Measurements from ENCODE around the gene ATP2B3. TPM values are rescaled to one million over a fixed set of nuclear protein-coding genes. Genes with fewer than 3 reads are reported as not detected.

Gene ATP2B3
- polyA plus RNA-seq, 4 donors: 0.30 to 0.36 TPM; not detected in 2

GRCh38 chrX:153595859-153596857 lies 78.7 kb downstream of the ATP2B3 start:
- DNase-seq: no peak
- Histone ChIP-seq H3K4me1 (ENCODE audit: control insufficient read depth in 3 of 3, insufficient read depth in 2 of 3, low read depth in 1 of 3, low read length in 2 of 3) (peaks cover 0 to 8% (median 0%) of the 10 kb centered on the region in 3 donors), H3K27ac (ENCODE audit: low read depth in 1 of 3, low read length in 2 of 3) (no peak overlapping the region), H3K9me3 (ENCODE audit: control insufficient read depth in 2 of 2, insufficient read depth in 1 of 2, low read depth in 1 of 2, low read length in 1 of 2) (no peaks in the 10 kb centered on the region), H3K27me3 (ENCODE audit: control insufficient read depth in 3 of 3, insufficient read depth in 3 of 3, low read length in 3 of 3) (no peaks in the 10 kb centered on the region), H3K36me3 (ENCODE audit: control insufficient read depth in 3 of 3, insufficient read depth in 2 of 3, low read depth in 1 of 3, low read length in 3 of 3) (peaks cover 0 to 51% (median 2%) of the 10 kb centered on the region in 3 donors), H3K4me3 (ENCODE audit: low read depth in 1 of 3, low read length in 3 of 3) (no peak overlapping the region)
- 82 to 92% (median 84%) methylated on average over 21 of the region's 21 CpGs for WGBS, 3 donors
- no peak for FAIRE-seq

GRCh38 chrX:153596981-153597750 lies 79.7 kb downstream of the ATP2B3 start:
- no peaks in the 10 kb centered on the region for H3K27me3 ChIP-seq (ENCODE audit: control insufficient read depth in 3 of 3, insufficient read depth in 3 of 3, low read length in 3 of 3)
- 75 to 82% (median 80%) methylated on average over 6 of the region's 6 CpGs for WGBS, 3 donors
- H3K4me3 ChIP-seq (ENCODE audit: low read depth in 1 of 3, low read length in 3 of 3): no peak overlapping the region
- FAIRE-seq (no peak), DNase-seq (no peak)
- no peaks in the 10 kb centered on the region for H3K9me3 ChIP-seq (ENCODE audit: control insufficient read depth in 2 of 2, insufficient read depth in 1 of 2, low read depth in 1 of 2, low read length in 1 of 2)
- peaks cover 0 to 8% (median 0%) of the 10 kb centered on the region in 3 donors for H3K4me1 ChIP-seq (ENCODE audit: control insufficient read depth in 3 of 3, insufficient read depth in 2 of 3, low read depth in 1 of 3, low read length in 2 of 3)
- H3K36me3 ChIP-seq (ENCODE audit: control insufficient read depth in 3 of 3, insufficient read depth in 2 of 3, low read depth in 1 of 3, low read length in 3 of 3): peaks cover 0 to 41% (median 2%) of the 10 kb centered on the region in 3 donors
- no peak overlapping the region for H3K27ac ChIP-seq (ENCODE audit: low read depth in 1 of 3, low read length in 2 of 3)

DNA sequence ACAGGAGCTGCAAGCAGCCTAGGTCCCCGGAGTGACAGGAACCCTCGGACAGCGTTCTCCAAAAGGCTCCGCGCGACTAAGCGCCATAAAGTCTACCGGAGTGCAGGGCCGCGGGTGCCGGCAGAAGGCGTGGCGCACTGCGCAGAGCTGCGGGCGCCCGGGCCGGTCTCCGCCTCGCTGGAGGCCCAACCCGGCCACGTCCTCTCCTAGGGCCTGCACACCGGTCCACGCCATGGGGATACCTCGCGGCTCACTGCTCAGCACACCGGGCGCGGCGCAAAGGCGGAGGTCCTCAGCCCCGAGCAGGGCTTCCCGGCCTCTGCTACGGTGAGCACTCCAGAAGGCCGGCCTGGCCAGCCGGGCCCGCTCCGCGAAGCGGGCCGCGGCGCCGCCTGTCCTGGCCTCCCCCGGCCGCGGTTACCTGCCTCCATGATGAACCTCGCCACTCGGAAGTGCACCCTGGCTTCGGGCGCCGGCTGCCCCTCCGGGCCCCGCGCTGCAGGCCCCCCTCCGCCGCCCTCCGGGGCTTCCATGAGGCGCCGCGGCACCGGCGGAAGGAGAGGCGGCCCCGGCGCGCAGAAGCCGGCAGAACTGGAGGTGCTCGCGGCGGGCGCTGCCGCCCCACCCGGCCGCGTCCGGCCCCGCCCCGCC lies 81.2 kb downstream of the ATP2B3 start, which contains the start of gene CCNQ:
CCNQ (minus strand) TSS at position 599 of the 651 bp plus-strand sequence; CDS start at position 533, 66 bp downstream.
- peak within 1 kb of the TSS; percentile 68 to 73 (median 69) for H3K4me3 ChIP-seq (ENCODE audit: low read depth in 1 of 3, low read length in 3 of 3)
- 0 to 40% (median 5%) methylated on average over 26 to 79 of the region's 79 CpGs for WGBS, 3 donors
- FAIRE-seq (no peak), DNase-seq (peak; percentile 35 to 59)
- H3K27ac ChIP-seq (ENCODE audit: low read depth in 1 of 3, low read length in 2 of 3): peak within 1 kb of the TSS; percentile 59 to 74 (median 60)
- no peaks in the 10 kb centered on the region for H3K9me3 ChIP-seq (ENCODE audit: control insufficient read depth in 2 of 2, insufficient read depth in 1 of 2, low read depth in 1 of 2, low read length in 1 of 2)
- H3K27me3 ChIP-seq (ENCODE audit: control insufficient read depth in 3 of 3, insufficient read depth in 3 of 3, low read length in 3 of 3): no peaks in the 10 kb centered on the region
- H3K4me1 ChIP-seq (ENCODE audit: control insufficient read depth in 3 of 3, insufficient read depth in 2 of 3, low read depth in 1 of 3, low read length in 2 of 3): peaks cover 0 to 8% (median 0%) of the 10 kb centered on the region in 3 donors
- peaks cover 0 to 26% (median 0%) of the 10 kb centered on the region in 3 donors for H3K36me3 ChIP-seq (ENCODE audit: control insufficient read depth in 3 of 3, insufficient read depth in 2 of 3, low read depth in 1 of 3, low read length in 3 of 3)

GRCh38 chrX:153599192-153600031 lies 82.0 kb downstream of the ATP2B3 start:
- Histone ChIP-seq H3K4me3 (ENCODE audit: low read depth in 1 of 3, low read length in 3 of 3) (peak overlapping the region; percentile 49 to 69 (median 53)), H3K27me3 (ENCODE audit: control insufficient read depth in 3 of 3, insufficient read depth in 3 of 3, low read length in 3 of 3) (no peaks in the 10 kb centered on the region), H3K9me3 (ENCODE audit: control insufficient read depth in 2 of 2, insufficient read depth in 1 of 2, low read depth in 1 of 2, low read length in 1 of 2) (no peaks in the 10 kb centered on the region), H3K4me1 (ENCODE audit: control insufficient read depth in 3 of 3, insufficient read depth in 2 of 3, low read depth in 1 of 3, low read length in 2 of 3) (peaks cover 0 to 8% (median 0%) of the 10 kb centered on the region in 3 donors), H3K36me3 (ENCODE audit: control insufficient read depth in 3 of 3, insufficient read depth in 2 of 3, low read depth in 1 of 3, low read length in 3 of 3) (peaks cover 0 to 19% (median 0%) of the 10 kb centered on the region in 3 donors), H3K27ac (ENCODE audit: low read depth in 1 of 3, low read length in 2 of 3) (peak overlapping the region in 2 of 3 donors; percentile 50 to 60)
- peak; percentile 86 to 93 for DNase-seq
- 0 to 31% (median 17%) methylated on average over 27 to 78 of the region's 79 CpGs for WGBS, 3 donors
- no peak for FAIRE-seq

DNA sequence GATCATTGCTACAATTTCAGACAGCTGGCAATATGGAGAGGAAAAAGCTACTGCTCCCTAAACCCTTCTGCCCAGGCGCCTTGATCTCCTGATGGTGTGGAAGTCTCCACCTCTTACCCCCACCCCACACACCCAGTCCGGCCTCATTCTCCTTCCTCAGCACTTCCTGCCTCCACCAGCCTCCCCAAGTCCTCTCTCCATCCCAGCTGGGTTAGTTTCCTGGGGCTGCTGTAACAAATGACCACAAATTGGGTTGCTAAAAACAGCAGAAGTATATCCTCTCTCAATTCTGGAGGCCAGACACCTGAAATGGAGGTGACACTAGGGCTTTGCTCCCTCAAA lies 82.6 kb downstream of the ATP2B3 start:
- peak; percentile 7 to 9 for DNase-seq

DNA sequence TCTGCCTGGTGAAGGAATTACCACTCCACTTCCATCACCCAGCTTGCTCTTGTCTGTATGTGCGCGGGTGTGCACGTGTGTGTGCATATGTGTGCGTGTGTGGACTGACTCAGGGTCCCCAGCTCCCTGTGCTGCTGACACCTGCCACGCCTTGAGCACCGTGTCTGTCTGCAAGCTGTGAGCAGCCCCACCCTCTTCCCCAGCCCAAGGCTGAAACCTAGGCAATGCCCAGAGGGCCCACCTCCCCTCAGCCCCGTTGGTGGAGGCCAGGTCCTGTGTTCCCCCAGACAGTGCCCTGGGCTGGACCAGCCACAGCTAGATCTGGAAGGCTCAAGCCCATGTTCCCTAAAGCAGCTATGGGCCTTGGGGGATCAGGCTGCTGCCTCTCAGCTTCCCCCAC lies 83.5 kb downstream of the ATP2B3 start:
- FAIRE-seq (no peak), DNase-seq (no peak)
- Histone ChIP-seq H3K9me3 (ENCODE audit: control insufficient read depth in 2 of 2, insufficient read depth in 1 of 2, low read depth in 1 of 2, low read length in 1 of 2) (no peaks in the 10 kb centered on the region), H3K27ac (ENCODE audit: low read depth in 1 of 3, low read length in 2 of 3) (no peak overlapping the region), H3K36me3 (ENCODE audit: control insufficient read depth in 3 of 3, insufficient read depth in 2 of 3, low read depth in 1 of 3, low read length in 3 of 3) (peaks cover 0 to 5% (median 0%) of the 10 kb centered on the region in 3 donors), H3K4me1 (ENCODE audit: control insufficient read depth in 3 of 3, insufficient read depth in 2 of 3, low read depth in 1 of 3, low read length in 2 of 3) (peaks cover 0 to 8% (median 0%) of the 10 kb centered on the region in 3 donors), H3K27me3 (ENCODE audit: control insufficient read depth in 3 of 3, insufficient read depth in 3 of 3, low read length in 3 of 3) (no peaks in the 10 kb centered on the region), H3K4me3 (ENCODE audit: low read depth in 1 of 3, low read length in 3 of 3) (no peak overlapping the region)
- WGBS, 3 donors: 77 to 82% (median 81%) methylated on average over 6 to 7 of the region's 7 CpGs

More for the DNA sequence above, 82.6 kb downstream of the ATP2B3 start:
- no peak for FAIRE-seq
- 4 to 30% (median 17%) methylated on average over 2 of the region's 2 CpGs for WGBS, 3 donors
- no peaks in the 10 kb centered on the region for H3K9me3 ChIP-seq (ENCODE audit: control insufficient read depth in 2 of 2, insufficient read depth in 1 of 2, low read depth in 1 of 2, low read length in 1 of 2)
- peak overlapping the region in 2 of 3 donors; percentile 49 to 69 for H3K4me3 ChIP-seq (ENCODE audit: low read depth in 1 of 3, low read length in 3 of 3)
- no peaks in the 10 kb centered on the region for H3K27me3 ChIP-seq (ENCODE audit: control insufficient read depth in 3 of 3, insufficient read depth in 3 of 3, low read length in 3 of 3)
- H3K4me1 ChIP-seq (ENCODE audit: control insufficient read depth in 3 of 3, insufficient read depth in 2 of 3, low read depth in 1 of 3, low read length in 2 of 3): peaks cover 0 to 8% (median 0%) of the 10 kb centered on the region in 3 donors
- peak overlapping the region in 1 of 3 donors; percentile 50 for H3K27ac ChIP-seq (ENCODE audit: low read depth in 1 of 3, low read length in 2 of 3)
- H3K36me3 ChIP-seq (ENCODE audit: control insufficient read depth in 3 of 3, insufficient read depth in 2 of 3, low read depth in 1 of 3, low read length in 3 of 3): peaks cover 0 to 14% (median 0%) of the 10 kb centered on the region in 3 donors

- 78 to 93% (median 91%) methylated on average over 12 of the region's 12 CpGs for WGBS, 3 donors
- FAIRE-seq: no peak
These were observed 84.2 kb downstream of the ATP2B3 start for GRCh38 chrX:153601511-153602110.

More at GRCh38 chrX:153601511-153602110, 84.2 kb downstream of the ATP2B3 start:
- H3K9me3 ChIP-seq (ENCODE audit: control insufficient read depth in 2 of 2, insufficient read depth in 1 of 2, low read depth in 1 of 2, low read length in 1 of 2): no peaks in the 10 kb centered on the region
- peaks cover 0 to 8% (median 0%) of the 10 kb centered on the region in 3 donors for H3K4me1 ChIP-seq (ENCODE audit: control insufficient read depth in 3 of 3, insufficient read depth in 2 of 3, low read depth in 1 of 3, low read length in 2 of 3)
- no peak overlapping the region for H3K4me3 ChIP-seq (ENCODE audit: low read depth in 1 of 3, low read length in 3 of 3)
- no peaks in the 10 kb centered on the region for H3K36me3 ChIP-seq (ENCODE audit: control insufficient read depth in 3 of 3, insufficient read depth in 2 of 3, low read depth in 1 of 3, low read length in 3 of 3)
- H3K27me3 ChIP-seq (ENCODE audit: control insufficient read depth in 3 of 3, insufficient read depth in 3 of 3, low read length in 3 of 3): no peaks in the 10 kb centered on the region
- no peak for DNase-seq
- no peak overlapping the region for H3K27ac ChIP-seq (ENCODE audit: low read depth in 1 of 3, low read length in 2 of 3)

All from small intestine (tissue), 7 donors.